Keratinocyte (primary cell): ENCODE measurements around the gene SMYD4. TPM values are rescaled to one million over a fixed set of nuclear protein-coding genes. Genes with fewer than 3 reads are reported as not detected.

Experiments
- DNase-seq: peaks from one replicate; pipeline ENCODE4 v3.0.0-alpha.2; 2011; ENCODE audit warnings: low read depth, missing footprints, low spot score
- FAIRE-seq: peaks from 2 replicates; lab custom pipeline; 2011; peaks lifted over from hg19 to GRCh38; lab: Jason Lieb, UNC
- H2AFZ ChIP-seq: 2 replicates; pipeline ENCODE4 v1.6.0; 2012; ENCODE audit warnings: low read length, control low read depth, inconsistent platforms; ENCODE audit not compliant: control insufficient read depth
- H3K27ac ChIP-seq: 2 replicates; pipeline ENCODE4 v1.5.1; 2011; ENCODE audit warnings: low read length; ENCODE audit not compliant: control insufficient read depth, insufficient read depth
- H3K27me3 ChIP-seq: 3 replicates; pipeline ENCODE4 v1.6.0; 2011; ENCODE audit warnings: low read length; ENCODE audit not compliant: control insufficient read depth, insufficient read depth; ENCODE audit errors: extremely low read depth
- H3K36me3 ChIP-seq, 2 experiments: 2 replicates in 1 of 2; 3 replicates in 1 of 2; pipeline ENCODE4 v1.5.1; 2011; ENCODE audit warnings: low read length in 2 of 2, mild to moderate bottlenecking in 1 of 2; ENCODE audit not compliant: control insufficient read depth in 2 of 2, insufficient read depth in 2 of 2; ENCODE audit errors: extremely low read depth in 1 of 2
- H3K4me1 ChIP-seq: 3 replicates; pipeline ENCODE4 v1.5.1; 2011; ENCODE audit warnings: low read length; ENCODE audit not compliant: control insufficient read depth, insufficient read depth; ENCODE audit errors: extremely low read depth
- H3K4me2 ChIP-seq: 3 replicates; pipeline ENCODE4 v1.6.0; 2011; ENCODE audit warnings: low read depth, low read length; ENCODE audit not compliant: control insufficient read depth, insufficient read depth; ENCODE audit errors: extremely low read depth
- H3K4me3 ChIP-seq, 3 experiments: fragments of 200-600 bp in 1 of 3; sonication (generic) in 1 of 3; 2 replicates in 2 of 3; 3 replicates in 1 of 3; pipeline ENCODE4 v1.5.1; 2011 to 2016; ENCODE audit warnings: low read length in 3 of 3, mild to moderate bottlenecking in 3 of 3, control low read depth in 2 of 3, inconsistent platforms in 1 of 3, low read depth in 1 of 3, mixed read lengths in 1 of 3, mixed run types in 1 of 3, moderate library complexity in 1 of 3; ENCODE audit not compliant: control insufficient read depth in 2 of 3, insufficient read depth in 2 of 3; ENCODE audit errors: extremely low read depth in 1 of 3
- H3K79me2 ChIP-seq: 2 replicates; pipeline ENCODE4 v1.6.0; 2012; ENCODE audit warnings: low read length; ENCODE audit not compliant: control insufficient read depth, insufficient read depth
- H3K9ac ChIP-seq: 3 replicates; pipeline ENCODE4 v1.6.0; 2011; ENCODE audit warnings: low read length; ENCODE audit not compliant: control insufficient read depth, insufficient read depth; ENCODE audit errors: extremely low read depth
- H3K9me1 ChIP-seq: 3 replicates; pipeline ENCODE4 v1.6.0; 2011; ENCODE audit warnings: low read length; ENCODE audit not compliant: control insufficient read depth, insufficient read depth; ENCODE audit errors: extremely low read depth
- H3K9me3 ChIP-seq: 2 replicates; pipeline ENCODE4 v1.5.1; 2012; ENCODE audit warnings: low read depth, low read length; ENCODE audit not compliant: control insufficient read depth
- H4K20me1 ChIP-seq: 3 replicates; pipeline ENCODE4 v1.6.0; 2011; ENCODE audit warnings: low read length; ENCODE audit not compliant: control insufficient read depth, insufficient read depth; ENCODE audit errors: extremely low read depth
- CTCF ChIP-seq, 3 experiments: IDR thresholded peaks in 1 of 3; conservative IDR thresholded peaks in 1 of 3; optimal IDR thresholded peaks in 1 of 3; 2 replicates in 2 of 3; 3 replicates in 1 of 3; pipeline versions ENCODE3 to v1.5.1; 2011; ENCODE audit warnings: low read length in 3 of 3, mild to moderate bottlenecking in 3 of 3, moderate library complexity in 2 of 3, control low read depth in 1 of 3, inconsistent platforms in 1 of 3; ENCODE audit not compliant: insufficient read depth in 2 of 3; ENCODE audit errors: extremely low read depth in 1 of 3
- EZH2 ChIP-seq: IDR thresholded peaks from one replicate; pipeline ENCODE4 v1.6.1; 2012; ENCODE audit warnings: inconsistent platforms, mild to moderate bottlenecking, low read length, moderate library complexity
- dilution Hi-C: fragments of 300-500 bp; cut with MboI; formaldehyde crosslinking; loops from one replicate; pipeline ENCODE4 v1.7.0; 2020; ENCODE audit warnings: low sequenced_read_pairs; ENCODE audit not compliant: extremely low pct_ligation_motif_present
- polyA plus RNA-seq, 5 experiments: library from polyadenylated mRNA; depleted of rRNA in 3 of 5; stranded (reverse) in 3 of 5; stranded (forward) in 1 of 5; unstranded in 1 of 5; fragments of >200 nt; gene quantifications; 1 replicate in 1 of 5; 2 replicates in 3 of 5; 3 replicates in 1 of 5; pipeline versions ENCODE4 v1.2.1 to v1.2.3, GENCODE V29; 2011 to 2012; ENCODE audit warnings: missing spikeins in 2 of 5, low read depth in 1 of 5, low replicate concordance in 1 of 5

SMYD4 gene
- polyA plus RNA-seq, 1 donor (not counting 4 experiments of a cell fraction or from before 2014, with no cell fraction given) = 6.3 TPM

DNA sequence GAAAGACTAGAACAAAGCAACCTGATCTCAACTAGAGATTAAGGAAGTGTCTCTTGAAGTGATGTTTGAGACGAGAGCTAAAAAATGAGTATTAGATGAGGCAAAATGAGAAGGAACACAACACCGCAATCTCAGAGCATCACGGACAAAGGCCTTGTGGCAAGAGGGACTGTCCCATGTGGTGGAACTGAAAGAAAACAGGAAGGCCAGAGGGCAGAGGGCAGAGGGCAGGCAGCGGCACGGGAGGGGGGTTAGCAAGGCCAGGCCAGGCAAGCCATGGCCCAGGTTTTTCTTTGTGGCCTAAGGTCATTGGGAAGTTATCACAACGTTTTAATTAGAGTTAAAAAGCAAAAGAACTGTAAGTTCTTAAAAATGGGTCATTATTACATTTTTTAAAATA lies 22.6 kb upstream of the SMYD4 start:
- no peak overlapping the region for H3K4me2 ChIP-seq
- H3K9ac ChIP-seq = no peak overlapping the region
- FAIRE-seq (no peak), DNase-seq (no peak)
- no peak overlapping the region for H2AFZ ChIP-seq
- H3K27me3 ChIP-seq = no peaks in the 10 kb centered on the region
- H3K9me3 ChIP-seq = no peaks in the 10 kb centered on the region
- dilution Hi-C loops = no loop called here
- TF ChIP-seq EZH2 = no peak
- no peak for TF ChIP-seq CTCF (optimal IDR thresholded peaks at IDR 0.05 in 1 of 3, IDR thresholded peaks at IDR 0.05 in 1 of 3, conservative IDR thresholded peaks at IDR 0.05 in 1 of 3; ENCODE audit: extremely low read depth in 1 of 3, insufficient read depth in 2 of 3, low read length in 3 of 3)
- H3K4me1 ChIP-seq = no peaks in the 10 kb centered on the region
- no peak overlapping the region for H3K4me3 ChIP-seq
- H3K9me1 ChIP-seq = no peaks in the 10 kb centered on the region
- no peak overlapping the region for H3K27ac ChIP-seq
- no peaks in the 10 kb centered on the region for H3K79me2 ChIP-seq
- no peaks in the 10 kb centered on the region for H4K20me1 ChIP-seq
- H3K36me3 ChIP-seq = peaks cover 5 to 13% of the 10 kb centered on the region in 2 experiments

DNA sequence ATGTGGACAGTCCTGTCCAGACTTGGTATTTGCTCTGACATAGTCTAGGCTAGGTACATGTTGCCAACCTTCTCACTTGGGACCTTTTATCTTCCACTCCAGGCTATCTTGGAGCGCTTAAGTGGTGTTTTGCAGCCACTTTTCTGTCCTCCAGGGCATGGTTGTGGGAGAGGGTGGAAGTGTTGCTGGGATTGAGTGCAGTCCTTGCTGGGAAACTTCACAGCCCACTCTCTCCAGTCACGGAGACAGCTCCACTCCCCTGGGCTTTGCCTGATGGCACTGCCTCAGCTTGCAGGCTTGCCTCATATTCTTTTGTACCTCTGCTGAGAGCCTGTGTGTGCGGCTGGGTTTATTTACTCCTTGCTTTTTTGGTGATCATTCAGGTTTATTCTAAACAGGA lies 17.5 kb upstream of the SMYD4 start:
- no peaks in the 10 kb centered on the region for H3K9me1 ChIP-seq
- no peak overlapping the region for H3K27ac ChIP-seq
- H3K27me3 ChIP-seq = no peaks in the 10 kb centered on the region
- no peak for DNase-seq
- no peaks in the 10 kb centered on the region for H4K20me1 ChIP-seq
- H3K4me3 ChIP-seq = no peak overlapping the region
- FAIRE-seq = no peak
- H3K9me3 ChIP-seq = no peaks in the 10 kb centered on the region
- H3K79me2 ChIP-seq = no peaks in the 10 kb centered on the region
- H3K9ac ChIP-seq = no peak overlapping the region
- H3K4me2 ChIP-seq = no peak overlapping the region
- H3K4me1 ChIP-seq = no peaks in the 10 kb centered on the region
- TF ChIP-seq EZH2 (no peak), CTCF (optimal IDR thresholded peaks at IDR 0.05 in 1 of 3, IDR thresholded peaks at IDR 0.05 in 1 of 3, conservative IDR thresholded peaks at IDR 0.05 in 1 of 3; ENCODE audit: extremely low read depth in 1 of 3, insufficient read depth in 2 of 3, low read length in 3 of 3) (no peak)
- peaks cover 12% of the 10 kb centered on the region in 2 experiments for H3K36me3 ChIP-seq
- no peak overlapping the region for H2AFZ ChIP-seq
- dilution Hi-C loops = loop anchor here (5.0 kb wide), 1 partner anchor 65 kb away; no protein-coding TSS in a partner anchor
